GF-D8 (cell line): ENCODE results near the gene INCA1.

Experiments used
- DNase-seq: peaks from one replicate; lab custom pipeline; 2025; lab: John Stamatoyannopoulos, UW

Gene INCA1

GRCh38 chr17:4971826-4972225, 25.5 kb downstream of the INCA1 start:
- DNase-seq, result no peak

DNA sequence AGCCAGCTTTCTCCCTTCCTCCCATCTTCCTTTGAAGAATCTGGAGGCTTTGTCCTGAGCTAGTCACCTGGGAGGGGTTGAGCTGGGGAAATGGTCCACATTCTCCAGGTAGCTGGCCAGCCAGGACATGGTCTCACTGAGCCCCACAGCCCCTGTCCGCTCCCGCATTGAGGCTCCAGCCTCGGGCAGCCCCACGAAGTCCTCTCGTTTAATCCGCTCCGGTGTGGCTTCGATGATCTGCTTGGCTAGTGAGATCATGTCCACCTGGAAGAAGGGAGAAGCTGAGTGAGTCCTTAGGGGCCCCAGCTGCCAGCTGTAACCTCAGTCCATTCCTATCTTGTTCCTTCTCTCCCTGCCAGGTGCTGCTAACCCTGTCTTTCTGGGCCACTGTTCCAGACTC, 27.0 kb downstream of the INCA1 start:
- DNase-seq, result no peak

DNA sequence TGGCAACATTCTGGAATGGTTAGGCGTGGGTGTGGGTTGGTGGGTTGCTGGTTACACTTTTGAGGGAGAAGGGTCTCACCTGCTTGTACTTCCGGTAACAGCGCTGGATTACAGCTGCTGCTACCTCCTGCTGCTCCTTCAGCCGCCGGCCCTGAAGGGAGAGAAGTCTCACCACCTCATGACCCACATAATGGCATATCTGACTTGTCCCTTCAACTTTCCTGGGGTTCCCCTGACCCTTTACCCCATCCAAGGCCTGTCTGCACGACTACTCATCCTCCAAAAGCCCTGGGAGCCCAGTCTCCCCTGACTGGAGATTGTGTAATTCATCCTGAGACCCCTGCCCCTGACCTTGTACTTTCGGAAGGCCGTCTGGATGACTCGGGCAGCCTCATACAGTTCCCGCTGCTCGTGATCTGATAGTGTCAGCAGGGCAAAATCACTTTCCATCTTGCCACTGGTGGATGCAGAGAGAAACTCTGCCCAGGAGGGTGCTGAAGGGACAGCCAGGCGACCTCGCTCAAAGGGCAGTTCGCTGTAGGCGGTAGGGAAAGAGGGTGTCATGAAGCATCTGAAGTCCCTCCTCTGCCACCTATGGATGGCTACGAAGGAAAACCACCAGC, 27.7 kb downstream of the INCA1 start:
- no peak for DNase-seq

DNA sequence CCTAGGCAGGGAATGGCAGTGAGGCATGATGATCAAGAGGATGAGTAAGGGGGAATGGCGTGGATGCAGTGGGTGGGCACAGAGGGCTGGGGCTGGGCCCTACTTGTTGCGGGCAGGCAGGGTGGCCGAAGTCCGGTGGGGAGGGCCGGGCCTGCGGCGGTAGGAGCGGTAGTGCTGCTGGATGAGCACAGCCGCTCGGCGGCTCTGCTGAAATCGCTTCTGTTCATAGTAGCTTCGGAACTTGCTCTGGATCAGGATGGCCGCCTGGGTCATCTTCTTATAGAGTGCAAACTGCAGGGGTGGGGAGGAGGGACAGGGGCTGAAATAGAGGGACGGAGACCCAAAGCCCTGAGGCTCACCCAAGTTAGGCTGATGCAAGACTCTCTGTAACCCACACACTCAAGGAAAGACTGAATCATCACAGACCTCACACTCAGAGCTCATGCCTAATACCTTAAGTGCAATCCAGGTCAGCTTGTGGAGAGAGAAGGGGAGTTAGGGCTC, 28.2 kb downstream of the INCA1 start:
- DNase-seq, result no peak

DNA sequence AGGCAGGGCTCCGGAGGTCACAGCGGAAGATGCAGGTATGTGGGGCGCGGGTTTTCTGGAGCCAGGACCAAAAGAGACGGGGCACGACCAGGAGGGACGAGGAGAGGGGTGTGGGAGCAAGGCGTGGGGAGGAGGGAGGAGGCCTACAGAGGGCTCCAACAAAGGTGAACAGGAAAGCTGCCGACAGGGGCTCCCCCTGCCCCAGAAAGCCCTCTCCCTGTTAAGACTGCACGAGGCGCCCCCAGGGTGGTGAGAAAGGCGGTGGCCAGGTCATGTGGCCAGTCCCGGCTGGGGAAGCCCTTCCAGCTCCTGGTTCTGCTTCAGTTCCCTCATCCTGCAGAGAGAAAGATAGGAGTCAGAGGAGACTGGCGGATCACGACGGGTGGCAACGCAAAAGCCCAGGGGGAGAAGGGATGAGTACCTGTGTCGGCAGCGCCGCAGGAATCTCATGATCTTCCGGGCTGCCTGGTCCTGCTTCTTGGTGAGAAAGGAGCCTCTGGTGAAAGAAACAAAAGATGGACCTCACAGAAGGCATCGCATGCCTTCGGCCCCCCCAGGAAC, 28.8 kb downstream of the INCA1 start:
- no peak for DNase-seq

GRCh38 chr17:4967539-4968485, 29.5 kb downstream of the INCA1 start, which contains the start of gene SPAG7:
Gene SPAG7, minus strand, starts transcription at chr17:4967817. Its CDS starts 13 bp downstream, at chr17:4967804.
- DNase-seq, result peak; percentile 74

DNA sequence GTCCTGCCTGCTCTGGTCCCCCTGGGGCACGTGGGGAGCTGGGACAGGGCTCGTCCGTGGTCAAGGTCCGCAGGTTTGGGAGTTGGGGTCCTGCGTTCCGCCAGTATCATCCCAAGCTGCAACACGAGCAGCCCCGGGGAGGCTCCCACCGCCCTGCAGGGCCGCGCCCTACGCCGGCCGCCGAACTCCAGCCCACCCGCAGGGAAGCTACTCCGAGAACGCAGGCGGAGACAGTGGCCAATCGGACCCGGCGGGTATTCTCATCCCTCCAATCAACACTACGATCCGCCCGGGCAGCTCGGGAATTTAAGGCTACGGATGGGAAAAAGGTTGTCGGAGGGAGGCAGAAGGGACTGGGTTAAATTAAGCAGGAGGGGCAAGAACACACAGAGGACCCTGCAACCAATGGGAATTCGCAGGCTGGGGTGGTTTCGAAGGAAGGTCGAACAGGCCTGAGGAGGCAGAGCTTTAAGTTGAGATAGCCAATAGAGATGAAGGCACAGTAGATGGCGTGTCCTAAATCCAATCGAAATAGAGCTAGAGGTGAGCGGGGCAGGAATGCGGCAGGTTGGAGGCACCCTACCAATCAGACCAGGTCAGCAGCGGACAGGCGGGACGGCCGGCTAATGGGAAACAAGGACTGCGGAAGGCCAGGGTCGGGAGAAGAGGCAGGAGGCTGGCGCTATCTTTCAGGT, 30.3 kb downstream of the INCA1 start:
- DNase-seq, result peak; percentile 94

DNA sequence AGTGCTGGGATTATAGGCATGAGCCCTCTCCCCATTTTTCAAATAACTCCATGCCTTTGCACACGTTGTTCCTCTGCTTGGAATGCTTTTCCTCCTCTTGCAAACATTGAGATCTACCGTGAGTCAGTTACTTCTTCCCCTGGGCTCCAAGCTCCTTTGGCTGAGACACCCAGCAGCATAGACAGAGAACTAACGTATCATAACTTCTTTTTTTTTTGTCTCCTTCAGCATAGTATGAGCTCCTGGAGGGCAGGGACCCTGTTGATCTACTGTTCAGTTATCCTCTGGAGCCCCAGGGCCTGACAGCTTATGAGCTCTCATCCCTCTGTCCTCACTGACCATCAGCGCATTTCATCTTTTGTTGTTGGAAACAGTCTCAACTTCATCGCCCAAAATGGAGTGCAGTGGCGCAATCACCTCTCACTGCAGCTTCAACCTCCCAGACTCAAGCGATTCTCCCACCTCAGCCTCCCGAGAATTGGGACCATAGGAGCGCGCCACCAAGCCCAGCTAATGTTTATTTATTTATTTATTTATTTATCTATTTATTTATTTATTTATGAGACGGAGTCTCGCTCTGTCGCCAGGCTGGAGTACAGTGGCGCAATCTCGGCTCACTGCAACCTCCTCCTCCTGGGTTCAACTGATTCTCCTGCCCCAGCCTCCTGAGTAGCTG, 31.9 kb downstream of the INCA1 start:
- DNase-seq, result no peak

DNA sequence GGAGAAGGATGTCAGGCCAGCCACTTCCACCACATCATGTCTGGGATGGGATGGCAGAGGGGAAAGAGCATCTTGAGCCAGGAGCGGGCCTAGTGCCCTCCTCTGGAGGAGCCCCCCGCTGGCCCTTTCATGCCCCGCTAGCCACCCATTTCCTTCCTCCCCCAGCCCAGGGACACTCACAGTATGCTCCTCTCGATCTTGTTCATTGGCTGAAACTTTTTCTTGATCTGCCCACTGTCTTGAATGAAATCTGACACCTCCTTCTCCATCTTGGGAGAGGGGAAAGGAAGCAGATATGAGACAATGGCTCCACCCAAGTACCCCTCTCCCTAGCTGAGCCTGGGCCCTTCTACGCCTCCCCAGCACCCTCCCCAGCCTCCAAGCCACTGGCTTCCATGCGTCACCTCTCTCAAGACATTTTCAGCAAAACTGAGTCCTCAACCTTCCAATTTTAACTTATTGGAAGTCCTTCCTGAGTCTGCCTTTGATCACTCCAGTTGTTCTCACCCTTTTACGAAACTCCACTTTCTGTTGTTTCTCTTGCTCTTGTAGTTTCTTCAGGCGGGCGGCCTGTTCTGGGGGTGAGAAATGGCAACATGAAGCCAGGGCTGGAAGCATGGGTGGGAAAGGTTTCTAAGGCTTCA, 36.9 kb downstream of the INCA1 start:
- no peak for DNase-seq

DNA sequence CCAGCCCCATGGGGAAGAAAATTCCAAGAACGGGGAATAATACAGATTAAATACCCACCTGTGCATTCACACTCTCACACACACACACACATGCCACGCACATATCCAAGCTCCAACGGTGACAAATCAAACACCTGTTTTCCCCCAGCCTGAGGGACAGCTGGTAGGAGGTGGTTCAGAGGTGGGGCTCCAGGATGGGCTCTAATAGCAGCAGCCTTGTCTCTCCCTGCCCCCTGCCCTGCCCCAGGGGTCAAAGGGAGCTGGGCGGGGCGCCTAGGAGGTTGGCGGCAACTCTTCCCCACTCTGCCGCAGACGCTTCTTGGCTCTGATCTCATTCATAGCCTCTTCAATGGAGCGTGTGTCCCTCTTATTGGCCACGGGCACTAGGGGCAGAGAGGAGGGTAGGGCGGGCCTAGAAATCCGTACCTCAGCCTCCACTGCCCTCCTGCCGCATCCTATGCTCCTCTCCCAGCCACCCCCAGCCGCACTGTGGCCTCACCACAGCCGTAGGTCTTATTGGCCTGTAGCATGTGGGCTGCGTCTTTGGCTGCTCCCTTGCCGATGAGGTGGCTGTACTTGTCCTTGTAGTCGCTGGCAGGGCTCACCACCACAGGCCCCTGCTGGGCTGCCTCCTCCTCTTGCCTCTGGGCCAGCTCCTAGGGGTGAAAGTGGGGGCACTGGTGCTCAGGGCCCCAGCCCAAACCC, 37.9 kb downstream of the INCA1 start:
- DNase-seq, result no peak

GRCh38 chr17:4958102-4958501, 39.2 kb downstream of the INCA1 start:
- DNase-seq, result no peak

DNA sequence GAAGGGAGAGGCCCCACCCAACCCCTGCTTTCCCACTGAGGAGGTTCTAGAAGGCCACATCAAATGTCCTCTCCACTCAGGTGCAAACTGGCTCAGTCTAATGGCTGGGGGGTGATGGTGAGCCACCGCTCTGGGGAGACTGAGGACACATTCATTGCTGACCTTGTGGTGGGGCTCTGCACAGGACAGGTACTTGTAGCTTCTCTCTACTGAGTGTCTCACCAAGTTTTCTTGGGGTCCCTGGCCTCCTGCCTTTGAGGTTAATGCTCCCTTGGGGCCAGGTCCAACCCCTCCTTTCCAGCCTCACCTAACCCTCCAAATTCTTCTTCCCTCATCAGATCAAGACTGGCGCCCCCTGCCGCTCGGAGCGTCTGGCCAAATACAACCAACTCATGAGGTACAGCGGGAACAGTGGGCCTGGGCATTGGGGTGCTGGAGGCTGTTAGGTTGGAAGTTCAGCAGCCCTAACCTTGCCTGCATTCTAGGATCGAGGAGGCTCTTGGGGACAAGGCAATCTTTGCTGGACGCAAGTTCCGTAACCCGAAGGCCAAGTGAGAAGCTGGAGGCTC, 40.7 kb downstream of the INCA1 start:
- no peak for DNase-seq

GRCh38 chr17:4955091-4955490, 42.2 kb downstream of the INCA1 start:
- DNase-seq, result no peak

- DNase-seq, result no peak
Measured at GRCh38 chr17:4953451-4953961, 43.8 kb downstream of the INCA1 start.

- no peak for DNase-seq
Measured at GRCh38 chr17:4951486-4951885, 45.8 kb downstream of the INCA1 start.

GRCh38 chr17:4950746-4951204, 46.5 kb downstream of the INCA1 start, which contains the start of gene ENO3:
Gene ENO3, plus strand, starts transcription at chr17:4951119. Its CDS starts 711 bp downstream, at chr17:4951830.
- no peak for DNase-seq

GRCh38 chr17:4950075-4950745, 47.1 kb downstream of the INCA1 start:
- DNase-seq, result no peak

DNA sequence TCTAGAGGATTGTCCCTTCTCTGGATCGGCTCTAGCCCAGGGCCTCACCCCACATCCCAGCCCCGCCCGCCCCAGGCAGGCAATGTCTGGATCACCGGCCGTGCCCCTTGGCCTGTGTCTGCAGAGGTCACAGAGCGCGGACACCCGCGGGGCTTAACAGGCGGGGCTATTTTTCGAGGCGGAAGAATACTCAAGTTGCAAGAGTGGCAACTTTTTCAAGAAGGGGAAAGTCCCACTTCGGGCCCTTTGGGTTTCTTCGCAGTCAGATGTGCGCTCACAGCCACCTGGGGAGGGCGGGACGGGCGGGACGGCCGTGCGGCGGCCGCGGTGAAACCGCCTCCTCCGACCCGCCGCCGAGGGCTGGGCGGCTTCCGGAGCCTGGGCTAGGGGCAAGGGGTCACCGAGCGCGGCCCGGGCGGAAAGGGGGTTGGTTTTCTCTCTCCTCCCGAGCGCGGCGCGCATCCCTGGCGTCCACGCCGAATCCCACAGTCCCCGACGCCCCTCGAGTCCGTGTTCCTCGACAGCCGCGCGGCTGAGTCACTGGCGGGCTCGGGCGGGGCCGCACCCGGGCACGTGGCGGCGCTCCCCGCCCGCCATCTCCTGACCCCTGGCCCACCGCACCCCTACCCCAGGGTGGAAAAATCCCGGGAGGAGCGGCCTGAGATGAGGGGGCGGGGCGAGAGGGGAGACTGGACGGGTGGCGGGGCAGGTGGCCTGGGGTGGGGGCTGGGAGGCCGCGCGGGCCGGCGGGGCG, 47.8 kb downstream of the INCA1 start:
- DNase-seq, result peak; percentile 39
